NCI-H2227 (cell line): Measurements from ENCODE around the gene CPPED1.
A peak's percentile ranks its signal among the peaks of the same experiment; 100 is the strongest.

Experiments used
- DNase-seq: peaks from one replicate; lab custom pipeline; 2025; ENCODE audit not compliant: unreplicated experiment; lab: John Stamatoyannopoulos, UW

The CPPED1 gene

GRCh38 chr16:12653820-12654392 lies 149.8 kb downstream of the CPPED1 start:
- DNase-seq, result no peak

GRCh38 chr16:12652924-12653323 lies 150.8 kb downstream of the CPPED1 start:
- no peak for DNase-seq

GRCh38 chr16:12651765-12652512 lies 151.7 kb downstream of the CPPED1 start:
- DNase-seq, result peak; percentile 6

GRCh38 chr16:12649356-12649755 lies 154.3 kb downstream of the CPPED1 start:
- no peak for DNase-seq

GRCh38 chr16:12646490-12647274 lies 157.0 kb downstream of the CPPED1 start:
- DNase-seq, result no peak

DNA sequence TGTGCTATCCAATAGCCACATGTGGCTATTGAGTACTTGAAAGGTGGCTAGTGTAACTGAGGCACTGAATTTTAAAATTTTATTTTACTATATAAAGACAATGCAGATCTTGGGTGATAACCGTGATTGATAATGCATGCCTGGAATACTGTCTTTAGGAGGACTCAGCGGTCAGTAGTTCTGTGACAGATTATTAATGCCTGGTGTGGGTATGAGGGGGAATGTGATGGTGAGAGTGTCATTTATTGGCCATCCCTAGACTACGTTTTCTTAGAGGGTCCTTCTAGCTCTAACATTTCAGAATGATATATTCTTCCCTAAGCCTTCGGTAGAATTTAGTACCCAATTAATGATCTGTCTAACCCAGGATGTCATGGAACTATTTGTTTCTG lies 157.6 kb downstream of the CPPED1 start:
- no peak for DNase-seq

DNA sequence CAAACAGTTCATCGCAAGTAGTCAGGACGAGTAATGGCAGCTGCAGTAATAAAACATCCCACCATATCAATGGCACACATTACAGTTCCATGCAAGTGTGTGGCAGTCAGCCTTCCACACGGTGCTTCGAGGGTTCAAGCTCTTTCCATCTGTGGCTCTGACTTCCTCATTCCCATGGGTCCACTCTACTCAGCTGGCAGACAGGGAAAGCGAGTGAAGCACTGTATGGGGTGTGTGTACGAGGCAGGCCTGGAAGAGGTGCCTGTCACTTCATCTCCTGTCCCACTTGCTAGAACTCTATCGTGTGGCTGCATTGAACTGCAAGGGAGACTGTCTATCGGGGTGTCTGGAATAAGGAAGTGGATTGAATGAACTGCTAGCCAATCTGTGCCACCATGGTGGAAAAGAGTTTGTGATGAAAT lies 160.6 kb downstream of the CPPED1 start:
- no peak for DNase-seq

- DNase-seq, result no peak
Observed at GRCh38 chr16:12639044-12639443, 164.6 kb downstream of the CPPED1 start.

- DNase-seq, result no peak
Observed at GRCh38 chr16:12637002-12637401, 166.7 kb downstream of the CPPED1 start.

DNA sequence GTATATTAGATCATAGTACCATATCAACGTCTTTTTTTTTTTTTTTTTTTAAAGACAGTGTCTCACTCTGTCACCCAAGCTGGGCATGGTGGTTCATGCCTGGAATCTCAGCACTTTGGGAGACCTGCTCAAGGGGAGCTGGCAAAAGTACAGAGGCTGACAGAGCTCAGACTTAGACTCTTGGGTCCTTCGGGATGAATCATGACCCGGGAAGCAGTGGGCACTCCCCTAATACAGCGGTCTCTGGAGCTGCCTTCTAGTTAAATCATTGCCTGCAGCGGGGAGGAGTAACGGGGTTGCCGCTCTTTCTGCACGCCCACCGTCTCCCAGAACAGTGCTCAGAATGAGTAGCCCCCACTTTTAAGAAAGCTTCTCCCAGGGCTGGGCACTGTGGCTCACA lies 174.4 kb downstream of the CPPED1 start:
- no peak for DNase-seq

- DNase-seq, result no peak
Observed at GRCh38 chr16:12628536-12628935, 175.2 kb downstream of the CPPED1 start.

GRCh38 chr16:12627394-12627793 lies 176.3 kb downstream of the CPPED1 start:
- DNase-seq, result no peak

- no peak for DNase-seq
Observed at GRCh38 chr16:12626411-12626810, 177.3 kb downstream of the CPPED1 start.

GRCh38 chr16:12625716-12626115 lies 178.0 kb downstream of the CPPED1 start:
- DNase-seq, result no peak

- DNase-seq, result no peak
Observed at GRCh38 chr16:12625068-12625467, 178.6 kb downstream of the CPPED1 start.

- no peak for DNase-seq
Observed at GRCh38 chr16:12620150-12620549, 183.5 kb downstream of the CPPED1 start.

DNA sequence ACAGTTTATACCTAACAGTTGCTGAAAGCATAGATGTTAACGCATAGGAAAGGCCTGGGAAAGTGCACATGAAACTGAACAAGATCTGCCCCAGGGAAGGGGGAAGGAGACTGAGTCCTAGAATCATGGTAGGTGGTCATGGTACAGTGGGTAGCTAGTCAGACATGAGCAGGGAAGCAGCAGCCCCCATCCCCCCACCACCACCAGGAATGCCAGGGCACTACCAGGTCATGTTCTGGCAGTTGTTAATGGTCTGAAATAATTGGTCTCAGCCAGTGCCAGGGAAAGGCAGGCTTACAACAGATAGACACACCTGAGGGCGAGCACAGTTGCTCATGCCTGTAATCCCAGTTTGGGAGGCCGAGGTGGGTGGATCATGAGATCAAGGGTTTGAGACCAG lies 185.2 kb downstream of the CPPED1 start:
- DNase-seq, result no peak

GRCh38 chr16:12617401-12617819 lies 186.3 kb downstream of the CPPED1 start:
- no peak for DNase-seq

DNA sequence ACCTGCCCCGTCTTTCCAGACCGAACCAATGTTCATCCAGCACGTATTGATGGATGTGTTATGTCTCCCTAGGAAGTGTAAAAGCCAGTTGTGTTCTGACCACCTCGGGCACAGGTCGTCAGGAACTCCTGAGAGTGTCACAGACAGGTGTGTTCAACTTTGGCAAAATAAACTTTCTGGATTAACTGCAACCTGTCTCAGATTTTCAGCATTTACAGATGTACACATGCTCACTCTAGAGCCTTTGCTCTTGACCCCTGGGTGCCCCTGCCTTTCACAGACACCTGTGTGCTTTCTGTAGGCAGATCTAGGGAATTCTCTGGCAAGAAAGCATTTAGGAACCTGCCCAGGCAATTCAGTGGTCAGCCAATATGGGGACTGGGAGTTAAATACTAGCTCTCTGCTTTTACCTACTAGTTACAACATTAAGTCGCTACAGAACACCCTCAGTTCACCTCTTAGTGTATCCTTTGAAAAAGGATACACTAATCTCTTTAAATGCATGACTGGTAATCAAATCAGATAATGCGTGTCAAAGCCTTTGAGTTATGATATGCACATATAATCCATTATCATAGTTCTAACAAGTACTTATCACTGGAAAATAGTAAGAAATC lies 188.9 kb downstream of the CPPED1 start:
- DNase-seq, result no peak

- DNase-seq, result no peak
Observed at GRCh38 chr16:12613992-12614661, 189.6 kb downstream of the CPPED1 start.
